KOPT-K1 (cell line): Measurements from ENCODE around the gene RXRB.
"Not testable (repeated sequence)": the region's sequence is repeated elsewhere in the genome, so short reads cannot be mapped to it uniquely, and the experiment has no call there.

Experiments used
- H3K27ac ChIP-seq: fragments of 200-600 bp; sonication (generic); 2 replicates; pipeline ENCODE4 v1.5.1; 2016; ENCODE audit warnings: antibody characterized with exemption, mild to moderate bottlenecking, low read depth, low read length; ENCODE audit not compliant: poor library complexity, severe bottlenecking
- H3K36me3 ChIP-seq: fragments of 200-600 bp; sonication (generic); 2 replicates; pipeline ENCODE4 v1.5.1; 2017; ENCODE audit warnings: antibody characterized with exemption, mild to moderate bottlenecking, low read length, moderate library complexity; ENCODE audit not compliant: insufficient read depth
- H3K9me3 ChIP-seq: fragments of 200-600 bp; sonication (generic); 2 replicates; pipeline ENCODE4 v1.5.1; 2017; ENCODE audit warnings: antibody characterized with exemption, low read length, mild to moderate bottlenecking; ENCODE audit not compliant: insufficient read depth, poor library complexity, severe bottlenecking

The RXRB gene

DNA sequence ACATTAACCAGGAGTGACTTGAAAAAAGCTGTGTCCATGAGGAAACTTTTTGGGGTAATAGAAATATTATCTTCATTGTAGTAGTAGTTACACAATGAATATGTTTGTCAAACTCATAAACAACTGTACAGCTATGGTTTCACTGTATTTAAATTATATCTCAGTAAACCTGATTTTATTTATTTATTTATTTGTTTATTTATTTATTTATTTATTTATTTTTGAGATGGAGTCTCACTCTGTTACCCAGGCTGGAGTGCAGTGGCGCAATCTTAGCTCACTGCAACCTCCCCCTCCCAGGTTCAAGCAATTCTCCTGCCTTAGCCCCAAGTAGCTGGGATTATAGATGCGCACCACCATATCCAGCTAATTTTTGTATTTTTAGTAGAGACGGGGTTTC lies 49.9 kb downstream of the RXRB start:
- H3K36me3 ChIP-seq, result not testable (repeated sequence)
- H3K9me3 ChIP-seq, result peaks cover 17% of the 10 kb centered on the region

DNA sequence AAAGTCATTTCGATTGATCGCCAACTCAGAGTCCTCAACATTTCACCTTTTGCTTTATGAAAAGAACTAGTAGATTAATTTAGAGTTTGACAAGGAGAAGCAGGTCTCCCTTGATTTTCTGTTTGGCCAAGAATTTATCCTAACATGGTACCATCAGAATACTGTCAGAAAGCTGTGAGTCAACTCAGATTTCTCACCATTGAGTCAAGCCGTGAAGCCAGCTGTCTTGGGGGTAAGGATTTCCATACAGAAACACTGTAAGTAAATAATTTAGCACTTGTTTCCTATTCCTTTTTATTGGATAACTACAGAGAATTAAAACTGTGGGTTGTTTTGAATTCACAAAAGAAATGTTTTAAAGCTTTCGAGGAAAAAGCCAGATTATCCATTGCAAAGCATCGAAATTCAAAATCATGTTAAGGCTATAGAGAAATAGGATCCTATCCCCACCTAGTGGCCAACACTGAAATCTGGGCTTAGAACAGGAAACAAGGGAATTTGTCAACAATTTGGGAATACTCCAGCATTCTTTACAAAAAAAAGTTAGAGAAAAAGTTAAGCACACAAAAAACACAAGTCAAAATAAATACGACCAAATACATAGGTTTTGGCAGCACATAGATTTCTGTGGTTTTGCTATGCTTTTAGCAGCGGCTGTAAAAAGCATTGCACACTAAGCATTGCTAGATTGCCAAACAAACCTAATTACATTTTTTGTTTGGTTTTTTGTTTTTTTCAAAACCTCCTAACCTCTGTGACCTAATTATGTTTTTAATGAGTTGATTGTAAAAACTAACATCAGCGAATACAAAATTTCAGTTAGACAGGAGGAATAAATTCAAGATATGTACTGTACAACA lies 52.4 kb downstream of the RXRB start:
- Histone ChIP-seq H3K9me3 (peaks cover 17% of the 10 kb centered on the region), H3K36me3 (no peaks in the 10 kb centered on the region), H3K27ac (no peak overlapping the region)

More for the DNA sequence above, 49.9 kb downstream of the RXRB start:
- H3K27ac ChIP-seq, result not testable (repeated sequence)

DNA sequence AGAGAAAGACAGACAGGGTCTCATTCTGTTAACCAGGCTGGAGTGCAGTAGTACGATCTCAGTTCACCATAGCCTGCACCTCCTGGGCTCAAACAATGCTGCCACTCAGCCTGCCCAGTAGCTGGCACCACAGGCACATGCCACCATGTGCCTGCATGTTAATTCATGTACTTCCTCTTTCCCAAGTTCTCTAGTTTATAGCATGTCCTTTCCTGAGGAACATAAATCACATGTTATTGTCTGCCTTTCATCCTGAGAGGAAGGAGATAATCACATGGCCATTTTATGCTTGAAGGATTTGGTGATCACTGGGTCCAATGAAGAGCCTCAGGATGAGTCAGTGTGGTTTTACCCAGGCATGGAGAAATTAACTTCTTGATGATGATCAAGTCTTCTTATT lies 56.1 kb downstream of the RXRB start:
- H3K27ac ChIP-seq, result no peak overlapping the region
- H3K9me3 ChIP-seq, result no peaks in the 10 kb centered on the region

More for the DNA sequence above, 56.1 kb downstream of the RXRB start:
- no peaks in the 10 kb centered on the region for H3K36me3 ChIP-seq
